Body of pancreas (tissue), 4 donors: ENCODE measurements around the gene NCOA1.

ENCODE experiments used
- CTCF ChIP-seq, 7 experiments: fragments of 450-650 bp in 4 of 7; fragments of 200-600 bp in 3 of 7; sonication (generic) in 3 of 7; IDR thresholded peaks; one replicate each; pipeline ENCODE4 v1.5.1; 2016 to 2019; ENCODE audit warnings: antibody characterized with exemption in 7 of 7
- POLR2A ChIP-seq, 3 donors: fragments of 450-650 bp; IDR thresholded peaks; one replicate each; pipeline ENCODE4 v1.6.1; 2016; ENCODE audit warnings: antibody characterized with exemption in 3 of 3, mild to moderate bottlenecking in 2 of 3

- TF ChIP-seq CTCF (IDR thresholded peaks at IDR 0.05) (no peak), POLR2A (IDR thresholded peaks at IDR 0.05) (no peak)
These were observed 17.0 kb upstream of the NCOA1 start for GRCh38 chr2:24474053-24474452.
